HepG2 (cell line): ENCODE results near the gene C6orf136. TPM values are rescaled to one million over a fixed set of nuclear protein-coding genes. Genes with fewer than 3 reads are reported as not detected.

Experiments
- CEBPG ChIP-seq: IDR thresholded peaks from 2 replicates; pipeline ENCODE4 v1.6.1; 2016
- ELF3 ChIP-seq: IDR thresholded peaks from 2 replicates; pipeline ENCODE4 v1.6.1; 2016; ENCODE audit warnings: missing genetic modification reagents, missing compliant biosample characterization
- EP300 ChIP-seq, 3 experiments: sonication (generic) in 1 of 3; formaldehyde crosslinking in 1 of 3; IDR thresholded peaks; 2 replicates each; pipeline versions ENCODE4 v1.5.1 to v1.6.1; 2011 to 2020; ENCODE audit warnings: low read depth in 2 of 3, low read length in 2 of 3, borderline replicate concordance in 1 of 3, improper control_type of control experiment in 1 of 3, mild to moderate bottlenecking in 1 of 3, missing genetic modification reagents in 1 of 3, moderate library complexity in 1 of 3
- FOXO1 ChIP-seq: sonication (generic); formaldehyde crosslinking; IDR thresholded peaks from 2 replicates; pipeline ENCODE4 v1.4.0; 2020; ENCODE audit warnings: missing genetic modification reagents
- JARID2 ChIP-seq: sonication (generic); formaldehyde crosslinking; IDR thresholded peaks from 2 replicates; pipeline ENCODE4 v1.8.1; 2023; ENCODE audit warnings: missing genetic modification reagents, inconsistent platforms; ENCODE audit not compliant: insufficient replicate concordance
- KDM2A ChIP-seq: sonication (generic); formaldehyde crosslinking; IDR thresholded peaks from 2 replicates; pipeline ENCODE4 v1.4.0; 2020; ENCODE audit warnings: low read depth, missing genetic modification reagents, borderline replicate concordance
- KLF16 ChIP-seq, 2 experiments: sonication (generic) in 1 of 2; formaldehyde crosslinking in 1 of 2; IDR thresholded peaks; 2 replicates each; pipeline versions ENCODE4 v1.6.1 to v1.8.0; 2016 to 2023; ENCODE audit warnings: missing genetic modification reagents in 2 of 2, missing compliant biosample characterization in 1 of 2
- RFX1 ChIP-seq: fragments of 450-650 bp; IDR thresholded peaks from 2 replicates; pipeline ENCODE4 v1.6.1; 2017
- SPEN ChIP-seq: sonication (generic); formaldehyde crosslinking; IDR thresholded peaks from 2 replicates; pipeline ENCODE4 v1.5.1; 2020; ENCODE audit warnings: low read depth, mild to moderate bottlenecking, missing genetic modification reagents
- TBX2 ChIP-seq: sonication (generic); formaldehyde crosslinking; IDR thresholded peaks from 2 replicates; pipeline ENCODE4 v1.5.0; 2020; ENCODE audit warnings: missing genetic modification reagents, mild to moderate bottlenecking, borderline replicate concordance
- TEAD3 ChIP-seq: optimal IDR thresholded peaks from 2 replicates; pipeline ENCODE3; 2016; ENCODE audit warnings: borderline replicate concordance
- ZNF20 ChIP-seq: sonication (generic); formaldehyde crosslinking; IDR thresholded peaks from 2 replicates; pipeline ENCODE4 v1.4.0; 2020; ENCODE audit warnings: mild to moderate bottlenecking, moderate library complexity, missing genetic modification reagents
- ZNF274 ChIP-seq: sonication (generic); formaldehyde crosslinking; IDR thresholded peaks from 2 replicates; pipeline ENCODE4 v1.5.1; 2020; ENCODE audit warnings: mild to moderate bottlenecking, missing genetic modification reagents
- ZNF317 ChIP-seq: sonication (generic); formaldehyde crosslinking; IDR thresholded peaks from 2 replicates; pipeline ENCODE4 v1.5.0; 2020; ENCODE audit warnings: mild to moderate bottlenecking, missing genetic modification reagents
- ZNF34 ChIP-seq: sonication (generic); formaldehyde crosslinking; IDR thresholded peaks from 2 replicates; pipeline ENCODE4 v1.4.0; 2020; ENCODE audit warnings: mild to moderate bottlenecking, missing genetic modification reagents, borderline replicate concordance
- ZNF546 ChIP-seq: sonication (generic); formaldehyde crosslinking; conservative IDR thresholded peaks from 2 replicates; pipeline ENCODE4 v1.8.1; 2023; ENCODE audit warnings: mild to moderate bottlenecking, missing genetic modification reagents
- ZNF564 ChIP-seq: sonication (generic); formaldehyde crosslinking; IDR thresholded peaks from 2 replicates; pipeline ENCODE4 v1.8.1; 2023; ENCODE audit warnings: mild to moderate bottlenecking, missing genetic modification reagents
- ZNF652 ChIP-seq: IDR thresholded peaks from 2 replicates; pipeline ENCODE4 v1.6.1; 2016; ENCODE audit warnings: low read depth, borderline replicate concordance
- polyA plus RNA-seq, 8 experiments: library from polyadenylated mRNA; depleted of rRNA in 3 of 8; stranded (reverse) in 7 of 8; unstranded in 1 of 8; fragments of >200 nt; fragmentation: Illumina TruSeq in 4 of 8; extraction: Trizol in 4 of 8; gene quantifications; 2 replicates each; pipeline versions ENCODE4 v1.2.1 to v1.2.3, GENCODE V29; 2011 to 2016; ENCODE audit warnings: low read depth in 4 of 8, missing spikeins in 1 of 8, mixed read lengths in 1 of 8; ENCODE audit not compliant: insufficient read depth in 1 of 8
- total RNA-seq, 5 experiments: library from RNA; depleted of rRNA; stranded (reverse); fragments of >200 nt; fragmentation: Illumina TruSeq; extraction: Trizol; gene quantifications; 2 replicates each; pipeline ENCODE4 v1.2.3, GENCODE V29; 2016; ENCODE audit warnings: low read depth in 1 of 5
- TF ChIP-seq, protein P1 (sequence below): sonication (generic); formaldehyde crosslinking; IDR thresholded peaks from 2 replicates; pipeline ENCODE4 v1.5.0; 2020; ENCODE audit warnings: missing genetic modification reagents
- TF ChIP-seq, protein P2 (sequence below): sonication (generic); formaldehyde crosslinking; IDR thresholded peaks from 2 replicates; pipeline ENCODE4 v1.9.0; 2022; ENCODE audit warnings: missing genetic modification reagents, mild to moderate bottlenecking, borderline replicate concordance
- TF ChIP-seq, protein P3 (sequence below): sonication (generic); formaldehyde crosslinking; IDR thresholded peaks from 2 replicates; pipeline ENCODE4 v1.4.0; 2020; ENCODE audit warnings: missing genetic modification reagents, borderline replicate concordance
- TF ChIP-seq, protein P4 (sequence below): sonication (generic); formaldehyde crosslinking; IDR thresholded peaks from 2 replicates; pipeline ENCODE4 v1.4.0; 2020; ENCODE audit warnings: missing genetic modification reagents

C6orf136 gene
- total and polyA plus RNA-seq, 2 of the 13 experiments (the other 11 are each of a cell fraction or from before 2014, with no cell fraction given): 12.0 to 26.2 TPM

DNA sequence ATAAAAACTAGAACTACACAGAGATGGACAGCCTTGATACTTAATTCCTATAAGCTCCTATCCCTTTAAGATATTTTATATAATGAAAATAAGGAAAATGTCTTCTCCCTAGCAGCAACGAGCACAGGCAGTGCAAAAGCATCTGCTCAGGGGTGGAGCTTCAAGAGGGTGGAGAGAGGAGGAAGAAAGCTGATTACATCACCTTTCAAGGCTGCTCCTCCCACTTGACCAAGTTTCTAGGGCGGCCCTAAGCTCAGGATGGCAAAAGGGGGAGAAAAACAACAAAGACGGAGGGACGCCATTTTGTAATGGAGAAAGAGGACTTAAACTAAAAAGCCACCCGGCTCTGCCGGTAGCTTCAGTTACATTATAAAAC is 32.1 kb upstream of the C6orf136 start (continued):
- TF ChIP-seq, protein P1, sequence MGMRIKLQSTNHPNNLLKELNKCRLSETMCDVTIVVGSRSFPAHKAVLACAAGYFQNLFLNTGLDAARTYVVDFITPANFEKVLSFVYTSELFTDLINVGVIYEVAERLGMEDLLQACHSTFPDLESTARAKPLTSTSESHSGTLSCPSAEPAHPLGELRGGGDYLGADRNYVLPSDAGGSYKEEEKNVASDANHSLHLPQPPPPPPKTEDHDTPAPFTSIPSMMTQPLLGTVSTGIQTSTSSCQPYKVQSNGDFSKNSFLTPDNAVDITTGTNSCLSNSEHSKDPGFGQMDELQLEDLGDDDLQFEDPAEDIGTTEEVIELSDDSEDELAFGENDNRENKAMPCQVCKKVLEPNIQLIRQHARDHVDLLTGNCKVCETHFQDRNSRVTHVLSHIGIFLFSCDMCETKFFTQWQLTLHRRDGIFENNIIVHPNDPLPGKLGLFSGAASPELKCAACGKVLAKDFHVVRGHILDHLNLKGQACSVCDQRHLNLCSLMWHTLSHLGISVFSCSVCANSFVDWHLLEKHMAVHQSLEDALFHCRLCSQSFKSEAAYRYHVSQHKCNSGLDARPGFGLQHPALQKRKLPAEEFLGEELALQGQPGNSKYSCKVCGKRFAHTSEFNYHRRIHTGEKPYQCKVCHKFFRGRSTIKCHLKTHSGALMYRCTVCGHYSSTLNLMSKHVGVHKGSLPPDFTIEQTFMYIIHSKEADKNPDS (CRISPR knock-in tag): no peak
- no peak for TF ChIP-seq ZNF34 (CRISPR knock-in tag)
- no peak for TF ChIP-seq ZNF274 (CRISPR knock-in tag)
- no peak; a peak in 1 of 4 replicates for TF ChIP-seq KLF16 (CRISPR knock-in tag; IDR thresholded peaks at IDR 0.05)
- no peak for TF ChIP-seq ZNF20 (CRISPR knock-in tag)
- peak; percentile 60 for TF ChIP-seq ELF3
- no peak for TF ChIP-seq TEAD3 (CRISPR knock-in tag)
- TF ChIP-seq, protein P2, sequence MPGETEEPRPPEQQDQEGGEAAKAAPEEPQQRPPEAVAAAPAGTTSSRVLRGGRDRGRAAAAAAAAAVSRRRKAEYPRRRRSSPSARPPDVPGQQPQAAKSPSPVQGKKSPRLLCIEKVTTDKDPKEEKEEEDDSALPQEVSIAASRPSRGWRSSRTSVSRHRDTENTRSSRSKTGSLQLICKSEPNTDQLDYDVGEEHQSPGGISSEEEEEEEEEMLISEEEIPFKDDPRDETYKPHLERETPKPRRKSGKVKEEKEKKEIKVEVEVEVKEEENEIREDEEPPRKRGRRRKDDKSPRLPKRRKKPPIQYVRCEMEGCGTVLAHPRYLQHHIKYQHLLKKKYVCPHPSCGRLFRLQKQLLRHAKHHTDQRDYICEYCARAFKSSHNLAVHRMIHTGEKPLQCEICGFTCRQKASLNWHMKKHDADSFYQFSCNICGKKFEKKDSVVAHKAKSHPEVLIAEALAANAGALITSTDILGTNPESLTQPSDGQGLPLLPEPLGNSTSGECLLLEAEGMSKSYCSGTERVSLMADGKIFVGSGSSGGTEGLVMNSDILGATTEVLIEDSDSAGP (CRISPR knock-in tag): no peak
- TF ChIP-seq ZNF564: no peak
- peak; percentile 49; the same call in 1 of the 2 replicates for TF ChIP-seq ZNF652
- TF ChIP-seq KDM2A (CRISPR knock-in tag): peak; percentile 72; the same call in 1 of the 2 replicates
- no peak for TF ChIP-seq JARID2 (CRISPR knock-in tag)
- TF ChIP-seq, protein P3, sequence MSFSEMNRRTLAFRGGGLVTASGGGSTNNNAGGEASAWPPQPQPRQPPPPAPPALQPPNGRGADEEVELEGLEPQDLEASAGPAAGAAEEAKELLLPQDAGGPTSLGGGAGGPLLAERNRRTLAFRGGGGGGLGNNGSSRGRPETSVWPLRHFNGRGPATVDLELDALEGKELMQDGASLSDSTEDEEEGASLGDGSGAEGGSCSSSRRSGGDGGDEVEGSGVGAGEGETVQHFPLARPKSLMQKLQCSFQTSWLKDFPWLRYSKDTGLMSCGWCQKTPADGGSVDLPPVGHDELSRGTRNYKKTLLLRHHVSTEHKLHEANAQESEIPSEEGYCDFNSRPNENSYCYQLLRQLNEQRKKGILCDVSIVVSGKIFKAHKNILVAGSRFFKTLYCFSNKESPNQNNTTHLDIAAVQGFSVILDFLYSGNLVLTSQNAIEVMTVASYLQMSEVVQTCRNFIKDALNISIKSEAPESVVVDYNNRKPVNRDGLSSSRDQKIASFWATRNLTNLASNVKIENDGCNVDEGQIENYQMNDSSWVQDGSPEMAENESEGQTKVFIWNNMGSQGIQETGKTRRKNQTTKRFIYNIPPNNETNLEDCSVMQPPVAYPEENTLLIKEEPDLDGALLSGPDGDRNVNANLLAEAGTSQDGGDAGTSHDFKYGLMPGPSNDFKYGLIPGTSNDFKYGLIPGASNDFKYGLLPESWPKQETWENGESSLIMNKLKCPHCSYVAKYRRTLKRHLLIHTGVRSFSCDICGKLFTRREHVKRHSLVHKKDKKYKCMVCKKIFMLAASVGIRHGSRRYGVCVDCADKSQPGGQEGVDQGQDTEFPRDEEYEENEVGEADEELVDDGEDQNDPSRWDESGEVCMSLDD (CRISPR knock-in tag): no peak; the same call in 1 of the 2 replicates
- peak; percentile 94 for TF ChIP-seq CEBPG (CRISPR knock-in tag)
- no peak for TF ChIP-seq RFX1
- peak; percentile 57; the same call in 1 of the 2 replicates for TF ChIP-seq TBX2
- peak; percentile 56; the same call in 1 of the 2 replicates for TF ChIP-seq ZNF317 (CRISPR knock-in tag)
- 0 out of 2 replicates have a peak, but pooled peaks have one; percentile 25 for TF ChIP-seq ZNF546 (CRISPR knock-in tag)
- TF ChIP-seq FOXO1 (CRISPR knock-in tag): peak; percentile 41; the same call in 1 of the 2 replicates
- TF ChIP-seq EP300 (IDR thresholded peaks at IDR 0.05; ENCODE audit: low read depth in 2 of 2, low read length in 2 of 2): peak in 1 of 2 experiments; percentile 52; a peak in 2 of 4 replicates
- no peak for TF ChIP-seq EP300 (CRISPR knock-in tag; IDR thresholded peaks at IDR 0.05; ENCODE audit: borderline replicate concordance)
- TF ChIP-seq, protein P4, sequence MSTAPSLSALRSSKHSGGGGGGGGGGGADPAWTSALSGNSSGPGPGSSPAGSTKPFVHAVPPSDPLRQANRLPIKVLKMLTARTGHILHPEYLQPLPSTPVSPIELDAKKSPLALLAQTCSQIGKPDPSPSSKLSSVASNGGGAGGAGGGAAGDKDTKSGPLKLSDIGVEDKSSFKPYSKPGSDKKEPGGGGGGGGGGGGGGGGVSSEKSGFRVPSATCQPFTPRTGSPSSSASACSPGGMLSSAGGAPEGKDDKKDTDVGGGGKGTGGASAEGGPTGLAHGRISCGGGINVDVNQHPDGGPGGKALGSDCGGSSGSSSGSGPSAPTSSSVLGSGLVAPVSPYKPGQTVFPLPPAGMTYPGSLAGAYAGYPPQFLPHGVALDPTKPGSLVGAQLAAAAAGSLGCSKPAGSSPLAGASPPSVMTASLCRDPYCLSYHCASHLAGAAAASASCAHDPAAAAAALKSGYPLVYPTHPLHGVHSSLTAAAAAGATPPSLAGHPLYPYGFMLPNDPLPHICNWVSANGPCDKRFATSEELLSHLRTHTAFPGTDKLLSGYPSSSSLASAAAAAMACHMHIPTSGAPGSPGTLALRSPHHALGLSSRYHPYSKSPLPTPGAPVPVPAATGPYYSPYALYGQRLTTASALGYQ (CRISPR knock-in tag): 0 out of 2 replicates have a peak, but pooled peaks have one; percentile 20
- TF ChIP-seq SPEN (CRISPR knock-in tag): peak; percentile 47; the same call in 1 of the 2 replicates
